MM.1S (cell line): ENCODE data around the gene MKLN1.

Source experiments
- CTCF ChIP-seq: fragments of 300-600 bp; sonication (generic); IDR thresholded peaks from 2 replicates; pipeline ENCODE4 v1.5.1; 2016; ENCODE audit warnings: antibody characterized with exemption, low read length, mixed read lengths
- EZH2 ChIP-seq: fragments of 300-600 bp; sonication (generic); optimal IDR thresholded peaks from 2 replicates; pipeline ENCODE3; 2017; ENCODE audit warnings: low read depth, mild to moderate bottlenecking, antibody characterized with exemption, low read length, mixed read lengths

GRCh38 chr7:131279044-131279443 lies 48.6 kb upstream of the MKLN1 start:
- TF ChIP-seq CTCF (no peak), EZH2 (no peak)
